Measurements from ENCODE around the gene SETBP1.
A peak's percentile ranks its signal among the peaks of the same experiment; 100 is the strongest.

SETBP1 gene

DNA sequence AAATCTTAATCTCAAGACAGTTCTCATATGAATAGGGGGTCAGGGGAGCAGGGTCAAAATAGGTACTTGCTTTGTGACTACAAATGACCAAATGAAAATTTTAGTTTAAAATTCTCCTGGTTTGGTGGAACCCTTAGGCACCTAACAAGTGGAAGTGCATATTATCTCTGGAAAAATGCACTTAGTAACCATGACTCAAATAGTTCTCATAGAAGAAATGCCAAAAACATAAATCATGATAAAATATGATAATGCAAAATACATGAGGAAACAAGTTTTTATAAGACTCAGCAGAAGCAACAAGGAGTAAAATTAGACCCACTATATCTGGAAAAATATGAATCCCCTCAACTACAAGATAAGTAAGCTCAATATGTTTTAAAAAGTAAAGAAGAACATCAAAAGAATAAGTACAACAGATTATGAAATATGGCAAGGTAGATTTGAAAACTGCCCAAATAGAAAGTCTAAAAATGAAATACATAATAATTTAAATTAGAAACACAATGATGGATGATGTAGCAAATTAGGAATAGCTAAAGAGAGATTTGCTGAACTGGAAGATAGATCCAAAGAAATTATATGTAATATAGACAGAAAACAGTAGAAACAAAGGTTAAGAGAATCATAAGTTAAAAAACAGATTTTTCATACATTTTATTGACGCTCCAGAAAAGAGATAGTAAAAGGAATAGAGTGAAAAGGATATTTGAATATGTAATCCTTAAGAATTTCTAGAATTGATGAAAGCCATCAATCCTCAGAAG, 308.3 kb downstream of the SETBP1 start:
- DNase-seq, result no peak

- DNase-seq, result no peak
Measured at GRCh38 chr18:44996261-44996660, 315.6 kb downstream of the SETBP1 start.

DNA sequence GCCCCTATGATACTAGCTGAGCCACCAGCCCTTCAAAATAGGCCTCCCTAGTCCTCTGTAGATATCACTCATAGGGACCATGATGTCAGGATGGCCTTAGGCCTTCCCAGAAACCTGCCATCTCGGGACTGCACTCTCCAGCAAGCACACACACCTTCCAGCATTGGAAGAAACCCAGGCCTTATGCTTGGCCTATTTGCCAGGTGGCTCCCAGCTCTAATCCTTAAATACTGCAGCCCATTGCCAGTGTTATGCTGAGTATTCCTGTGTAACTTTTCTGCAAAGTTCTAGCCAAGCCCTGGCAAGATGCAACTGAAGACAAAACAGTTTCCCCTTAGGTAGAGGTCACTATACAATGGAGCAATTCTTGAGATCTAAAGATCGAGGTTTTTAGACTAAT, 316.5 kb downstream of the SETBP1 start:
- no peak for DNase-seq

DNA sequence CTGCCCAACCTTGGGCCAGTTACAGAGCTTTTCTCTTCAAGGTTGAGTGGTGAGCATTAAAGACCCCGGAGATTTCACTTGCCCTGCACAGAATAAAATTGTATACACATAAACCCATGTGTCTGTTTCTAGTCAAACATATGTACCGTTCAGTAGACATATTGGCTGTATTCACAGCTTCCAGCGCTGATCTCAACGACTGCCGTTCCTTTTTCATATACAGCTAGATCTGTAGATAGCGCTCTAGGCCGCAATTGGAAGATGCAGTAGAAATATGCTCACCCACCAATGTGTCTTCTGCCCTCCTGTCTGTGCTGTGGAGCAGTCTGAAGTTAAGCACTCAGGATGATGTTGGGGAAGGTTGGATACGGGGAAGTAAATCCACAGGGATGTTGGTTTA, 317.7 kb downstream of the SETBP1 start:
- no peak for DNase-seq

DNA sequence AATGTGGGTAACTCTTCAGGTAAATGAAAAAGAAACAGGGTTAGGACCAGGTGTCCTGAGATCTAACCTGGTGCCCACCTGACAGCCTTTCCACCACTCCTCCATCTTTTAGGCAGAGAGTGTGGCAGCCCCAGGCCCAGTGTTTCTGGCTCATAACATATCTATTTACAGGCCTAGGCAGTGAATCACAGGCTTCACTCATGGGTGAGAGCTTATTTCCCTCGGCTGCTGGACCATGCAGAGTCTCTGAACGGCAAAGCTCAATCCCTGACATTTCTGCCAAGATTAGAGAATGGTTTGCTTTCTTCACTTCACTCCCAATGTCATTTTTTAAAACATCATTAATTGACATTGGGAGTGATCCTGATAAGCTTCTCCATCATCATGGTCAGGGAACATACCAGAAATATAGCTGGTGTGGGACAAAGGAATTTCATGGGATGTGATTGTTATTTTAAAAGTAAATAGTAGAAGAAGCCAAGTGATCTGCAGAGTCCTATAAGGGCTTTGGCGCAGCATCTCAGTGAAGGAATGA, 323.9 kb downstream of the SETBP1 start:
- DNase-seq, result no peak

DNA sequence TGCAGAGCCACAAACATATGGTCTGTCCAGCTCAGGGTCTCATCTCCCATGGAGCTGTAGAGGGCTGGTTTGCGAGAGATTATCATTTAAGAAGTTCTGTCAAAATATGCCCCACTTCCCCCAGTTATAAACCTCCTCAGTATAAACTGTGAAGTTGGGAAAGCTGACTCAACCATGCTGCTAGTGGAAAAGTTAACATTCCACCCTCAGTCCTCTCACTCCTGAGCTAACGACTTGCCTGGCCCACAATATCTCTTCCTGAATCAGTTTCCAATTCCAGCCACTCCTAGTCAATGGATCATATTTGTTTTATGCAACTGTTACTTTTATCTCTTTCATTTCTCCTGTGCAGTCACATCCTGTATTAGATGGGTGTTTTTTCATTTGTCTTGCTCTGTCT, 326.2 kb downstream of the SETBP1 start:
- no peak for DNase-seq

DNA sequence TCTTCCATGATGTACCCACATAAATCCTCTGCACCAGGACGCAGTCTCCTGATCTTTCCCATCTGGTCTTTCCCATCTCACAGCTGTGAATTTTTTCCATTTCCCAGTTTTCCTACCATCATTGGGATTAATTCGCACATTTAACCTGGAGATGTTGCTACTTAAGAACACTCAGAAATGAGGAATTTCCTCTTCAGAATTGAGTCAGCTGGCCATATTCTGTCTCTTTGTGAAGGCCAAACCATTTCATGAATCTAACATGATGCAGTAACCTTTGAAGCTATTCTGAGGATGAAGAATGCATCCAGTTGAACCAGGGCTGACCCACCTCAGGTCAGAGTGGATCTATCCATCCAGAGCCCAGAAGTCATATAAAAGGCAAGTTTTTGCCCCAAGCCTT, 326.8 kb downstream of the SETBP1 start:
- DNase-seq, result no peak

- DNase-seq, result no peak
Measured at GRCh38 chr18:45008694-45009413, 328.2 kb downstream of the SETBP1 start.

DNA sequence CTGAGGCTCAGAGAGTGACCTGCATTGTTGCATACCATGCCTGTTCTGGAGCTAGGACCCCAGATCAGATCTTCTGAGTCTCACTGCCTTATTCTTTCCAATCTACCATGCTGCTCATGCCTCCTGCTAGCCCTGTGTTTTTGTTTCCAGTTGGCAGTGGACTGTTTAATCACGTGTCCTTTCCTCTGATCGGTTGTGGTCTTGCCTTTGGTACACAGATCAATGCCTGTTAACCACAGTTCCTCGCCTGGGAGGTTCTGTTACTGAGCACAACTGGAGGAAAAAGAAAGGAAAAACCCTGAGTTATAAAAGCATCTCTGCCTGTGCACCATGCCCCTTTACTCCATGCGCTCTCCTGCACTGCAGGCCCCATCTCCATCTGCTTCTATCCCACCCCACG, 329.1 kb downstream of the SETBP1 start:
- peak; percentile 38 for DNase-seq

DNA sequence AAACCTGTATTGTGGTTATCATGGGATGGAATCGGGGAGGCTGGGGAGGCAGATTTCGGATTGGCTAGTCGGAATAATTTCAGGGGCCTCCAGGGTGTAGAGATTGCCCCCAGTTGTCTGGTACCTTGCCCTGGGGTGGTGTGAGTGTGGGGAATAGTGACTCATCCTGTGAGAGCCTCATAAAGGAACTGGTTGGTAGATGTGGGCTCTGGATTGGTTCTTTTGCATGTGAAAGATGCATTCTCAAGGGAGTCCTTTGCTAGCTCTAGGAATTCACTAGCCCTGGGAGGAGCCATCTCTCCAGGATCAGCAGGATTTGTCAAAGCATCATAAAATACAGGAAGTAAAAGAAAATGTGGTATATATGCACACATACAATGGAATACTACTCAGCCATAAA, 331.6 kb downstream of the SETBP1 start:
- no peak for DNase-seq

GRCh38 chr18:45014047-45014501, 333.4 kb downstream of the SETBP1 start:
- peak; percentile 45 for DNase-seq

GRCh38 chr18:45015788-45016128, 335.1 kb downstream of the SETBP1 start:
- no peak for DNase-seq

GRCh38 chr18:45019469-45019868, 338.8 kb downstream of the SETBP1 start:
- DNase-seq, result no peak

- no peak for DNase-seq
Measured at GRCh38 chr18:45023519-45023918, 342.8 kb downstream of the SETBP1 start.

DNA sequence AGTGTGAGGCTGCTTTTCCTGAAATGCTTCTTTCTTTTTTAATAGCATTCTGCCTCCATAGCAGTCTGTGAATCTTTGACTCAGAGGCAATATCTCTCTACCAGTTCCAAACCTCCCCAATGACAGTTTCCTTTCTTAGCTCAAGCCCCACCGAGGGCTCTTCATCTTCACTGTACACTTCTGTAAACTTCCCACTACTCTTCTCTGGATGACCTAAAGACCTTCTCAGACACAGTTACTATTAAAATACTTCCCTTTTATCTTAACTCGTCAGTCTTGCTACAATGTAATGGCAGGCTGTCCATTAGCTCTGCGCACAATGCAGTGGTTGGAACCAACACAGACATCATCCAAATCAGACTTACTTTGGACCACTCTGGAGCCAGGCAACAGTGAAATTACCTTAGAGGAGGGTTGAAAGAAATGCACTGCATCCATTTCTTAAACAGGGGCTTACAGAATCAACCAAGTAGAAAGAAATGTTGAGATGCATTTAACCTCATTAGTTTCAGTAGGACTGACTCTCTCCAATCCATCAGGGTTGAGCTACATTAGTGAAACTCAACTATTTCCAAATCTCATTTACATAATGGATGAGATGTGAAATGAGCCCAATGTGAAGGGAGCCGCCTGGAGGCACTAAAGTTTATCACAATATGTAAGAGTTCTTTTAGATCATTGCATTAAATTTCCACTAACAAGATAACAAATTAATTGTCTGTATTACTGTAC, 343.8 kb downstream of the SETBP1 start:
- DNase-seq, result no peak

DNA sequence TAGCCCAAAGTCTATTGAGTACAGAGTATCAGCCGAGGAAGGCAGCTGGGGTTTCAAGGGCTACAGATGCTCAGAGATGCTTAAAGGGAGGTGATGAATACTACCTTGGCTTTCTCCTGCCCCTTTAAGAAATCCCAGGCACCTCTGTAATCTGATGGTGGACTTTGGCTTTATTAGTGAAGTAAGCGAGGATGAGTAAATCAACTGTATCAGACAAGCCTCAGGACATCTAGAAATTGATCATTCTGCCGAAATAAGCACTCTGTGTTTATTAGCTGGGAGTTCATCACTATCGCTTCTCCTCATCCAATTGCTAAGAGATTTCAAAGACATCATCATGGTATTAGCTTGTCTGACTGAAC, 344.4 kb downstream of the SETBP1 start:
- DNase-seq, result no peak

DNA sequence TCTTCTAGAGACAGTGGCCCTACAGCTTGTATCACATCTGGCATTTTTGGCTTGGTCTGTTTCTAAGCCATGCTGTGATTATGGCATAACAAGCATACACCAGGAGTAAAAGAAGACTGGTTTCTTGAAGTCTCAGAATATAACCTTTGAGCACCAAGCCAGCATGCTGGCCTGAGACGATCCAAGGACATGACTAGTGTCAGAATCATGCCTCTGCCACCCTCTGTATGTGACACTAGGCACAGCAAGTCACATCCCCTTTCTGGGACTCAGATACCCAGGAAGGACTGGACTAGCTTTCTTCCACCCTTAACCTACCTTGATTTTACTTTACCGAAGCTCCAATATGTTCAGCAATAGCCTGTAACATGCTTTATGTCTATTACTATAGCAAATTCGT, 345.5 kb downstream of the SETBP1 start:
- no peak for DNase-seq

GRCh38 chr18:45034179-45034578, 353.5 kb downstream of the SETBP1 start:
- DNase-seq, result no peak

GRCh38 chr18:45037618-45038017, 356.9 kb downstream of the SETBP1 start:
- no peak for DNase-seq

- no peak for DNase-seq
Measured at GRCh38 chr18:45039376-45039775, 358.7 kb downstream of the SETBP1 start.

DNA sequence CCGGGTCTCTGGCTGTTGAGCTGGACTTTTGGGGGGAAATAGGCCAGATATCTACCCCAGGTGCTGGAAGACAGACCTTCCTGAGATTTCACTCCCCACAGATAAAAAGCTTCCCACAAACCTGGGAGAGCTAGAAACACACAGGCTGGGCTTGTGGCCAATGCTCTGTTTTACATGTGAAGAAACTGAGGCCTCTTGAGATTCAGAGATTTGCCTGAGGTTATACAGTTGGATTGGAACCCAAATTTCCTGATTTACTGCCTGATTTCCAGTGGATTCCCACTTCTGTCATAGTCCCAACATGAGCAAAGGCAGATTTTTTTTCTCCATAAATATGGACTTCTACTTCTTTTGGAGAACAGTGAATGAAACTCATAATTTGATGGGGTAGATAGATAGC, 360.2 kb downstream of the SETBP1 start:
- DNase-seq, result no peak

DNA sequence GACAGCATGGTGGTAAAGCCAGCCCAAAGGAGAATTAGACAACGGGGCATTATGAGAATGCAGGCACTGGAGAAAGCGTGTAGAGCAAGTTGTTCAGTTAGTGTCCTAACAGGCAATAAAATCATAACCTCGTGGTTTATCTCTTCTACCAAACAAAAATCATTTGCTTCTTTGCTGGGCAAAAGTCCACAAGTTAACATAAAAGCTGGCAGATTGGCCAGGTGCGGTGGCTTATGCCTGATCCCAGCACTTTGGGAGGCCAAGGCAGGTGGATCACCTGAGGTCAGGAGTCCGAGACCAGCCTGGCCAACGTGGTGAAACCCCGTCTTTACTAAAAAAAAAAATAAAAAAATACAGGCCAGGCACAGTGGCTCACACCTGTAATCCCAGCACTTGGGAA, 364.1 kb downstream of the SETBP1 start:
- no peak for DNase-seq

GRCh38 chr18:45046228-45046627, 365.5 kb downstream of the SETBP1 start:
- no peak for DNase-seq

DNA sequence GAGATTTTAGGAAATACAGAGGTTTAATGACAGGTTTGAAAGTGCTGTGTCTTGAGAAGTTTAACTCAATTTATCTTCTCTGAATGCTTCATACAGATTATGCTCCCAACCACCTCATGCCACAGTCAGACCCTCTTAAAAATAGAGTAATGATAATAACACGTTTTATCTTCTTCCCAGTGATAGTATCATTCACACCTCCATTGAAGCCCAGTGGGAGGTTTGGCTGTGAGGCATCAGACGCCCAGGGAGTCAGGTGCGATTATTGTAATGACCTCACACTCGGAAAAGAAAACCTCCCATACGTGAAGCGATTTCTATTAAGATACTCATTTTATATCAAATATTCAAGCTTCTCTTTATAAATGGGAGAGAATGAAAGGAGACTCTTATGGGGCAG, 366.3 kb downstream of the SETBP1 start:
- no peak for DNase-seq

Data from eye (tissue), 1 donor.